ENCODE measurements around the gene CHST15. TPM values are rescaled to one million over a fixed set of nuclear protein-coding genes. Genes with fewer than 3 reads are reported as not detected.

Gene CHST15
- total and polyA plus RNA-seq, 2 of the 8 experiments (the other 6 are each of a cell fraction or from before 2014, with no cell fraction given), result 8.8 to 9.1 TPM

- TF ChIP-seq CTCF (IDR thresholded peaks at IDR 0.05; ENCODE audit: control extremely low read depth in 1 of 3, insufficient read depth in 1 of 3, low read depth in 1 of 3, low read length in 3 of 3) (no peak), KDM1A (IDR thresholded peaks at IDR 0.05; ENCODE audit: borderline replicate concordance, low read length) (no peak), HDAC6 (IDR thresholded peaks at IDR 0.05; ENCODE audit: low read depth, low read length) (no peak), GTF2F1 (IDR thresholded peaks at IDR 0.05; ENCODE audit: borderline replicate concordance, low read depth, low read length) (no peak), TAF7 (optimal IDR thresholded peaks at IDR 0.05; ENCODE audit: borderline replicate concordance, low read depth, low read length) (no peak), USF2 (IDR thresholded peaks at IDR 0.05; ENCODE audit: low read length) (no peak), EP300 (IDR thresholded peaks at IDR 0.05; ENCODE audit: borderline replicate concordance in 1 of 2, low read depth in 2 of 2, low read length in 2 of 2) (no peak), CTBP2 (IDR thresholded peaks at IDR 0.05; ENCODE audit: borderline replicate concordance, insufficient read depth, insufficient read length, low read length) (no peak), KDM4A (IDR thresholded peaks at IDR 0.05; ENCODE audit: low read depth, low read length, severe bottlenecking) (no peak), POLR2AphosphoS5 (IDR thresholded peaks at IDR 0.05; ENCODE audit: low read depth, low read length) (no peak; the same call in 1 of the 2 replicates)
Measured at GRCh38 chr10:124092250-124092859, 1.0 kb downstream of the CHST15 start (continued).
